Measurements from ENCODE around the gene SEC22A.

GRCh38 chr3:123313889-123314288 lies 112.1 kb downstream of the SEC22A start:
- TF ChIP-seq CTCF (IDR thresholded peaks at IDR 0.05) (no peak), POLR2A (IDR thresholded peaks at IDR 0.05) (no peak), EP300 (IDR thresholded peaks at IDR 0.05) (no peak)
